ENCODE results near the gene BGN. TPM values are rescaled to one million over a fixed set of nuclear protein-coding genes. Genes with fewer than 3 reads are reported as not detected.

The BGN gene
- total and polyA plus RNA-seq, 2 donors (not counting 1 experiment from before 2014, with no cell fraction given), result not detected

DNA sequence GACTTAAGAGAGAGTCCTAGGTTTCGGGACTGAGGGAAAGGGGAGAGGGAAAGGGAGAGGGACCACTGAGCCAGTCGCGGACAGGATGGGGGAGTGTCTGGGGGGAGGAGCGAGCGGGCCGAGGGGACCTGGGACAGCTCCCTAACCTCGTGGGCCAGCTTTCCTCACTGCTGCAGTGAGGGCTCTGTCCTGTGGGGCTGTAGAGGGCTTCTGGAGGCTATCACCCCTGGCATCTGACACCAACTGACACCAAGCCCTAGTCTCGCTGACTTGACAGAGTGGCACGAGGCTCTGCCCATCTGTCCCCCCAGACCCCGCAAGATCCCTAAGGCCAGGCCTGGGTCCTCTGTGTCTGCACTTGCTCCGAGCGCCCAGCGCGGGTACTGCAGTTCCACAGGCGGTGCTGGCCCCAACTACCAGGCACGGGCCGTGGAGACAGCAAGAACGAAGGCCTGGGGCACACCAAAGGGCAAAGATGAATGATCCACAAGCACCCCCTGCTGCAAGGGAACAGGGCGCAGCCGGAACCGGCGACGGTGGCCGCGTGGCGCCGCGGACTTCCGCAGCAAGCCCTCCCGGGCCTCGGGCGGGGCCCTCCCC lies 24.9 kb upstream of the BGN start:
- WGBS (ENCODE audit: insufficient coverage), result under 1% methylated on average over 21 of the region's 32 CpGs
- no peaks in the 10 kb centered on the region for H3K9me3 ChIP-seq (ENCODE audit: control extremely low read depth in 1 of 3, control insufficient read depth in 2 of 3, insufficient read depth in 1 of 3, low read length in 2 of 3)
- ATAC-seq (ENCODE audit: low read depth) (peak; percentile 18), DNase-seq (no peak)
- H3K4me2 ChIP-seq (replicated peaks; ENCODE audit: low read depth, low read length, poor library complexity, severe bottlenecking), result peak overlapping the region; percentile 83
- H3K27me3 ChIP-seq (replicated peaks in 1 of 4; ENCODE audit: control extremely low read depth in 1 of 4, control insufficient read depth in 3 of 4, insufficient read depth in 4 of 4, low read length in 3 of 4), result no peaks in the 10 kb centered on the region
- peaks cover 16% of the 10 kb centered on the region for H3K4me1 Mint-ChIP-seq
- H2AFZ ChIP-seq (ENCODE audit: insufficient read depth, low read depth, low read length, poor library complexity, severe bottlenecking), result peak overlapping the region; percentile 79
- peak overlapping the region; percentile 82 for H3K27ac Mint-ChIP-seq
- no peaks in the 10 kb centered on the region for H3K27me3 Mint-ChIP-seq
- peaks cover 28% of the 10 kb centered on the region for H3K79me2 ChIP-seq (ENCODE audit: control insufficient read depth, insufficient read depth, low read length)
- TF ChIP-seq, protein P1, sequence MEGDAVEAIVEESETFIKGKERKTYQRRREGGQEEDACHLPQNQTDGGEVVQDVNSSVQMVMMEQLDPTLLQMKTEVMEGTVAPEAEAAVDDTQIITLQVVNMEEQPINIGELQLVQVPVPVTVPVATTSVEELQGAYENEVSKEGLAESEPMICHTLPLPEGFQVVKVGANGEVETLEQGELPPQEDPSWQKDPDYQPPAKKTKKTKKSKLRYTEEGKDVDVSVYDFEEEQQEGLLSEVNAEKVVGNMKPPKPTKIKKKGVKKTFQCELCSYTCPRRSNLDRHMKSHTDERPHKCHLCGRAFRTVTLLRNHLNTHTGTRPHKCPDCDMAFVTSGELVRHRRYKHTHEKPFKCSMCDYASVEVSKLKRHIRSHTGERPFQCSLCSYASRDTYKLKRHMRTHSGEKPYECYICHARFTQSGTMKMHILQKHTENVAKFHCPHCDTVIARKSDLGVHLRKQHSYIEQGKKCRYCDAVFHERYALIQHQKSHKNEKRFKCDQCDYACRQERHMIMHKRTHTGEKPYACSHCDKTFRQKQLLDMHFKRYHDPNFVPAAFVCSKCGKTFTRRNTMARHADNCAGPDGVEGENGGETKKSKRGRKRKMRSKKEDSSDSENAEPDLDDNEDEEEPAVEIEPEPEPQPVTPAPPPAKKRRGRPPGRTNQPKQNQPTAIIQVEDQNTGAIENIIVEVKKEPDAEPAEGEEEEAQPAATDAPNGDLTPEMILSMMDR (IDR thresholded peaks at IDR 0.05), result no peak
- TF ChIP-seq EZH2 (IDR thresholded peaks at IDR 0.05; ENCODE audit: borderline replicate concordance, insufficient read depth, low read depth, low read length, poor library complexity, severe bottlenecking), result no peak
- POLR2A ChIA-PET, result interaction anchor here (0.6 kb wide), 1 partner anchor 197 kb away, joined by 5 read pairs; no protein-coding TSS in a partner anchor
- no peaks in the 10 kb centered on the region for H3K36me3 ChIP-seq (replicated peaks in 1 of 2; ENCODE audit: control extremely low read depth in 1 of 2, control insufficient read depth in 1 of 2, extremely low read depth in 1 of 2, insufficient read depth in 2 of 2, low read length in 1 of 2)
- CTCF ChIA-PET, result interaction anchor here (0.8 to 4.9 kb wide), 4 partner anchors 13 to 509 kb away, joined by 3 to 27 read pairs (median 4); no protein-coding TSS in a partner anchor
- no peaks in the 10 kb centered on the region for H3K9me3 Mint-ChIP-seq (ENCODE audit: insufficient read depth)
- no peaks in the 10 kb centered on the region for H4K20me1 ChIP-seq (ENCODE audit: control insufficient read depth, insufficient read depth, low read length, poor library complexity, severe bottlenecking)
- H3K4me3 Mint-ChIP-seq, result peak overlapping the region; percentile 88
- H3K4me1 ChIP-seq (ENCODE audit: control insufficient read depth in 2 of 2, insufficient read depth in 2 of 2, low read length in 2 of 2), result peaks cover 5 to 18% of the 10 kb centered on the region in 2 donors
- peak overlapping the region; percentile 72 for H3K9ac ChIP-seq (ENCODE audit: low read length)
- peak overlapping the region; percentile 32 to 73 (median 66) for H3K4me3 ChIP-seq (ENCODE audit: control extremely low read depth in 1 of 5, extremely low read depth in 1 of 5, insufficient read depth in 1 of 5, low read depth in 2 of 5, low read length in 4 of 5)
- intact Hi-C loops (cut with micrococcal nuclease), result loop anchor here (1.0 kb wide), 2 partner anchors 511 to 529 kb away; no protein-coding TSS in a partner anchor
- H3K27ac ChIP-seq (ENCODE audit: low read length in 2 of 2), result no peak overlapping the region
